GM23338 (cell line): Measurements from ENCODE around the gene SORCS2.

Experiments used
- CREB1 ChIP-seq: fragments of 250-450 bp; sonication (Bioruptor Pico); IDR thresholded peaks from 2 replicates; pipeline ENCODE4 v1.5.0; 2020; ENCODE audit warnings: low read depth, mild to moderate bottlenecking, moderate library complexity
- EZH2 ChIP-seq: fragments of 200-600 bp; sonication (generic); IDR thresholded peaks from one replicate; pipeline ENCODE4 v1.8.0; 2017; ENCODE audit warnings: antibody characterized with exemption, mild to moderate bottlenecking, low read depth; ENCODE audit not compliant: unreplicated experiment
- EZH2phosphoT487 ChIP-seq: fragments of 200-600 bp; sonication (generic); IDR thresholded peaks from one replicate; pipeline ENCODE4 v1.8.1; 2018; ENCODE audit warnings: antibody characterized with exemption; ENCODE audit not compliant: unreplicated experiment
- JUNB ChIP-seq: IDR thresholded peaks from one replicate; pipeline ENCODE4 v1.6.1; 2016; ENCODE audit warnings: antibody characterized with exemption; ENCODE audit not compliant: unreplicated experiment
- NANOG ChIP-seq: IDR thresholded peaks from 2 replicates; pipeline ENCODE4 v1.6.1; 2016; ENCODE audit warnings: antibody characterized with exemption, borderline replicate concordance
- POLR2AphosphoS5 ChIP-seq: IDR thresholded peaks from 2 replicates; pipeline ENCODE4 v1.6.1; 2016; ENCODE audit warnings: antibody characterized with exemption, low read depth
- ZNF114 ChIP-seq: fragments of 250-450 bp; sonication (Bioruptor Pico); IDR thresholded peaks from 2 replicates; pipeline ENCODE4 v1.5.0; 2020; ENCODE audit warnings: mild to moderate bottlenecking, moderate library complexity
- ZNF331 ChIP-seq: fragments of 250-450 bp; sonication (Bioruptor Pico); IDR thresholded peaks from 2 replicates; pipeline ENCODE4 v1.5.0; 2020; ENCODE audit warnings: low read depth, mild to moderate bottlenecking, moderate library complexity
- TF ChIP-seq, protein P1 (sequence below), 2 experiments: fragments of 200-600 bp in 1 of 2; sonication (generic) in 1 of 2; conservative IDR thresholded peaks; 2 replicates each; pipeline versions ENCODE4 v1.5.1 to v1.6.1; 2016 to 2017; ENCODE audit warnings: antibody characterized with exemption in 2 of 2, low read depth in 2 of 2, mild to moderate bottlenecking in 2 of 2, moderate library complexity in 1 of 2
- TF ChIP-seq, protein P2 (sequence below): IDR thresholded peaks from one replicate; pipeline ENCODE4 v1.6.1; 2018; ENCODE audit warnings: antibody characterized with exemption; ENCODE audit not compliant: unreplicated experiment
- TF ChIP-seq, protein P3 (sequence below): IDR thresholded peaks from 2 replicates; pipeline ENCODE4 v1.6.1; 2016; ENCODE audit warnings: antibody characterized with exemption

DNA sequence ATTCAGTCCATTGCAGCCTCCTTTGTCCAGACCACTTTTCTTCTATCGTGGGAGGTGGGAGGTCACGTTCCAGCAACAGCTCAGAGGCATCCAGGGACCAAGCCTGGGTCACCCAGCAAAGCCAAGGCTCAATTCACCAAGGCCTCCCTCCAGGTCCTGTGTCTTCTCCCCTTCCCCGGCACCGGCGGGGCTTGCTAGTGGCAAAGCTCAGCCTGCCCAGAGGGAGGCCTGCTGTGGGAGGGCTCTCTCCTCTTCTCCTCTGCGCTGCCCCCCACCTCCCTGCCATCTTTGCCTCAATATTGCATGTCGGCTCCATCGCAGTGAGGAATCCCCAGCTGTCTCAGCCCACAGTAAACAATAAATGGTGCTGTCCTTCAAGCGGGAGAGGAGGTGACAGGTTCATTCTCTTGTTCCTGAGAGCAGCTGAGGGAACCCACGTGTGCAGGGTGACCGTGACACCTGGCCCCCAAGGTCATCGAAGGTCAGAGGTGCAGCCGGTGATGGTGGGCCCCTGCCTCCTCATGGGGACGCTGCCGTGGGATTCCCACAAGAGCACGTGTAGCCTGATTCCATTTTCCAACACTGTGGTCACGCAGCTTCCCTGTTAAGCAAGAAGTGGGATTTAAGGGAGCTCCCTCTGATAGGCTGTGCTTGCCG lies 353.9 kb downstream of the SORCS2 start:
- TF ChIP-seq, protein P1, sequence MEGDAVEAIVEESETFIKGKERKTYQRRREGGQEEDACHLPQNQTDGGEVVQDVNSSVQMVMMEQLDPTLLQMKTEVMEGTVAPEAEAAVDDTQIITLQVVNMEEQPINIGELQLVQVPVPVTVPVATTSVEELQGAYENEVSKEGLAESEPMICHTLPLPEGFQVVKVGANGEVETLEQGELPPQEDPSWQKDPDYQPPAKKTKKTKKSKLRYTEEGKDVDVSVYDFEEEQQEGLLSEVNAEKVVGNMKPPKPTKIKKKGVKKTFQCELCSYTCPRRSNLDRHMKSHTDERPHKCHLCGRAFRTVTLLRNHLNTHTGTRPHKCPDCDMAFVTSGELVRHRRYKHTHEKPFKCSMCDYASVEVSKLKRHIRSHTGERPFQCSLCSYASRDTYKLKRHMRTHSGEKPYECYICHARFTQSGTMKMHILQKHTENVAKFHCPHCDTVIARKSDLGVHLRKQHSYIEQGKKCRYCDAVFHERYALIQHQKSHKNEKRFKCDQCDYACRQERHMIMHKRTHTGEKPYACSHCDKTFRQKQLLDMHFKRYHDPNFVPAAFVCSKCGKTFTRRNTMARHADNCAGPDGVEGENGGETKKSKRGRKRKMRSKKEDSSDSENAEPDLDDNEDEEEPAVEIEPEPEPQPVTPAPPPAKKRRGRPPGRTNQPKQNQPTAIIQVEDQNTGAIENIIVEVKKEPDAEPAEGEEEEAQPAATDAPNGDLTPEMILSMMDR (conservative IDR thresholded peaks at IDR 0.05; ENCODE audit: low read depth in 2 of 2) = no peak
- TF ChIP-seq POLR2AphosphoS5 = no peak
- TF ChIP-seq CREB1 = no peak
- no peak for TF ChIP-seq EZH2
- TF ChIP-seq, protein P2, sequence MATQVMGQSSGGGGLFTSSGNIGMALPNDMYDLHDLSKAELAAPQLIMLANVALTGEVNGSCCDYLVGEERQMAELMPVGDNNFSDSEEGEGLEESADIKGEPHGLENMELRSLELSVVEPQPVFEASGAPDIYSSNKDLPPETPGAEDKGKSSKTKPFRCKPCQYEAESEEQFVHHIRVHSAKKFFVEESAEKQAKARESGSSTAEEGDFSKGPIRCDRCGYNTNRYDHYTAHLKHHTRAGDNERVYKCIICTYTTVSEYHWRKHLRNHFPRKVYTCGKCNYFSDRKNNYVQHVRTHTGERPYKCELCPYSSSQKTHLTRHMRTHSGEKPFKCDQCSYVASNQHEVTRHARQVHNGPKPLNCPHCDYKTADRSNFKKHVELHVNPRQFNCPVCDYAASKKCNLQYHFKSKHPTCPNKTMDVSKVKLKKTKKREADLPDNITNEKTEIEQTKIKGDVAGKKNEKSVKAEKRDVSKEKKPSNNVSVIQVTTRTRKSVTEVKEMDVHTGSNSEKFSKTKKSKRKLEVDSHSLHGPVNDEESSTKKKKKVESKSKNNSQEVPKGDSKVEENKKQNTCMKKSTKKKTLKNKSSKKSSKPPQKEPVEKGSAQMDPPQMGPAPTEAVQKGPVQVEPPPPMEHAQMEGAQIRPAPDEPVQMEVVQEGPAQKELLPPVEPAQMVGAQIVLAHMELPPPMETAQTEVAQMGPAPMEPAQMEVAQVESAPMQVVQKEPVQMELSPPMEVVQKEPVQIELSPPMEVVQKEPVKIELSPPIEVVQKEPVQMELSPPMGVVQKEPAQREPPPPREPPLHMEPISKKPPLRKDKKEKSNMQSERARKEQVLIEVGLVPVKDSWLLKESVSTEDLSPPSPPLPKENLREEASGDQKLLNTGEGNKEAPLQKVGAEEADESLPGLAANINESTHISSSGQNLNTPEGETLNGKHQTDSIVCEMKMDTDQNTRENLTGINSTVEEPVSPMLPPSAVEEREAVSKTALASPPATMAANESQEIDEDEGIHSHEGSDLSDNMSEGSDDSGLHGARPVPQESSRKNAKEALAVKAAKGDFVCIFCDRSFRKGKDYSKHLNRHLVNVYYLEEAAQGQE = no peak
- TF ChIP-seq JUNB = no peak
- TF ChIP-seq EZH2phosphoT487 = no peak
- TF ChIP-seq, protein P3, sequence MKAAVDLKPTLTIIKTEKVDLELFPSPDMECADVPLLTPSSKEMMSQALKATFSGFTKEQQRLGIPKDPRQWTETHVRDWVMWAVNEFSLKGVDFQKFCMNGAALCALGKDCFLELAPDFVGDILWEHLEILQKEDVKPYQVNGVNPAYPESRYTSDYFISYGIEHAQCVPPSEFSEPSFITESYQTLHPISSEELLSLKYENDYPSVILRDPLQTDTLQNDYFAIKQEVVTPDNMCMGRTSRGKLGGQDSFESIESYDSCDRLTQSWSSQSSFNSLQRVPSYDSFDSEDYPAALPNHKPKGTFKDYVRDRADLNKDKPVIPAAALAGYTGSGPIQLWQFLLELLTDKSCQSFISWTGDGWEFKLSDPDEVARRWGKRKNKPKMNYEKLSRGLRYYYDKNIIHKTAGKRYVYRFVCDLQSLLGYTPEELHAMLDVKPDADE = no peak
- no peak for TF ChIP-seq ZNF114
- no peak for TF ChIP-seq ZNF331
- TF ChIP-seq NANOG = no peak
